Measurements from ENCODE around the gene OPHN1.
"Not testable (repeated sequence)": the region's sequence is repeated elsewhere in the genome, so short reads cannot be mapped to it uniquely, and the experiment has no call there.

OPHN1 gene

GRCh38 chrX:68343551-68343950, 89.7 kb downstream of the OPHN1 start:
- Histone ChIP-seq H2AFZ (ENCODE audit: low read length) (no peak overlapping the region), H4K8ac (ENCODE audit: low read depth, low read length) (no peak overlapping the region), H2BK5ac (ENCODE audit: low read length) (no peak overlapping the region), H3K79me1 (ENCODE audit: low read depth, low read length) (no peaks in the 10 kb centered on the region), H3K14ac (ENCODE audit: low read length) (no peak overlapping the region), H2BK120ac (ENCODE audit: low read depth, low read length) (no peak overlapping the region), H3K18ac (ENCODE audit: low read length) (no peak overlapping the region), H2BK15ac (ENCODE audit: low read length) (no peak overlapping the region), H2BK12ac (ENCODE audit: low read length) (no peak overlapping the region), H3K27me3 (ENCODE audit: control insufficient read depth in 3 of 3, insufficient read depth in 3 of 3, low read depth in 1 of 3, low read length in 3 of 3) (no peaks in the 10 kb centered on the region), H3K9me3 (replicated peaks in 1 of 2; ENCODE audit: control insufficient read depth in 2 of 2, insufficient read depth in 1 of 2, low read depth in 1 of 2, low read length in 2 of 2) (no peaks in the 10 kb centered on the region), H3K4ac (ENCODE audit: low read length) (no peak overlapping the region), H3K4me1 (ENCODE audit: control insufficient read depth in 2 of 2, insufficient read depth in 1 of 2, low read depth in 1 of 2, low read length in 2 of 2) (no peaks in the 10 kb centered on the region), H3K9ac (ENCODE audit: low read depth, low read length, poor library complexity) (no peak overlapping the region), H3K4me2 (ENCODE audit: insufficient read depth, low read length, poor library complexity, severe bottlenecking) (no peak overlapping the region), H2AK5ac (ENCODE audit: low read depth, low read length) (no peak overlapping the region), H3K36me3 (replicated peaks in 1 of 2; ENCODE audit: control insufficient read depth in 2 of 2, insufficient read depth in 2 of 2, low read length in 2 of 2) (no peaks in the 10 kb centered on the region), H4K91ac (ENCODE audit: low read depth, low read length, poor library complexity) (no peak overlapping the region), H3K23ac (ENCODE audit: low read depth, low read length, poor library complexity) (no peak overlapping the region), H3K4me3 (ENCODE audit: low read length in 2 of 2) (no peak overlapping the region), H3K27ac (replicated peaks; ENCODE audit: low read length) (no peak overlapping the region)
- DNase-seq (ENCODE audit: low spot score): no peak
- WGBS, 2 donors (ENCODE audit: extremely low coverage in 2 of 2, insufficient read length in 2 of 2, insufficient replicate concordance in 1 of 2): no CpG with 5 or more reads among the region's 3 CpGs

- WGBS, 2 donors (ENCODE audit: extremely low coverage in 2 of 2, insufficient read length in 2 of 2, insufficient replicate concordance in 1 of 2): no CpG with 5 or more reads among the region's 4 CpGs
- Histone ChIP-seq H2BK15ac (ENCODE audit: low read length) (no peak overlapping the region), H3K36me3 (replicated peaks in 1 of 2; ENCODE audit: control insufficient read depth in 2 of 2, insufficient read depth in 2 of 2, low read length in 2 of 2) (no peaks in the 10 kb centered on the region)
Observed at GRCh38 chrX:68332201-68332731, 101.0 kb downstream of the OPHN1 start.

GRCh38 chrX:68326841-68327240, 106.5 kb downstream of the OPHN1 start:
- not testable (repeated sequence) for H2AFZ ChIP-seq (ENCODE audit: low read length)

More at GRCh38 chrX:68332201-68332731, 101.0 kb downstream of the OPHN1 start:
- Histone ChIP-seq H2BK12ac (ENCODE audit: low read length) (no peak overlapping the region), H4K91ac (ENCODE audit: low read depth, low read length, poor library complexity) (no peak overlapping the region), H3K4ac (ENCODE audit: low read length) (no peak overlapping the region), H3K4me3 (ENCODE audit: low read length in 2 of 2) (no peak overlapping the region), H3K4me1 (ENCODE audit: control insufficient read depth in 2 of 2, insufficient read depth in 1 of 2, low read depth in 1 of 2, low read length in 2 of 2) (peaks cover 0 to 4% of the 10 kb centered on the region in 2 donors), H3K4me2 (ENCODE audit: insufficient read depth, low read length, poor library complexity, severe bottlenecking) (no peak overlapping the region), H3K79me1 (ENCODE audit: low read depth, low read length) (no peaks in the 10 kb centered on the region), H4K8ac (ENCODE audit: low read depth, low read length) (no peak overlapping the region), H2BK5ac (ENCODE audit: low read length) (no peak overlapping the region), H3K27me3 (ENCODE audit: control insufficient read depth in 3 of 3, insufficient read depth in 3 of 3, low read depth in 1 of 3, low read length in 3 of 3) (no peaks in the 10 kb centered on the region), H3K9me3 (replicated peaks in 1 of 2; ENCODE audit: control insufficient read depth in 2 of 2, insufficient read depth in 1 of 2, low read depth in 1 of 2, low read length in 2 of 2) (no peaks in the 10 kb centered on the region), H2AFZ (ENCODE audit: low read length) (peak overlapping the region; percentile 15), H3K18ac (ENCODE audit: low read length) (no peak overlapping the region), H3K9ac (ENCODE audit: low read depth, low read length, poor library complexity) (no peak overlapping the region), H3K23ac (ENCODE audit: low read depth, low read length, poor library complexity) (no peak overlapping the region), H3K27ac (replicated peaks; ENCODE audit: low read length) (no peak overlapping the region), H2BK120ac (ENCODE audit: low read depth, low read length) (no peak overlapping the region), H3K14ac (ENCODE audit: low read length) (no peak overlapping the region), H2AK5ac (ENCODE audit: low read depth, low read length) (no peak overlapping the region)
- no peak for DNase-seq (ENCODE audit: low spot score)

GRCh38 chrX:68307769-68308168, 125.5 kb downstream of the OPHN1 start:
- Histone ChIP-seq H3K27ac (replicated peaks; ENCODE audit: low read length) (no peak overlapping the region), H3K14ac (ENCODE audit: low read length) (no peak overlapping the region), H2BK12ac (ENCODE audit: low read length) (no peak overlapping the region)

More at GRCh38 chrX:68326841-68327240, 106.5 kb downstream of the OPHN1 start:
- not testable (repeated sequence) for H4K8ac ChIP-seq (ENCODE audit: low read depth, low read length); H4K91ac ChIP-seq (ENCODE audit: low read depth, low read length, poor library complexity); H2BK120ac ChIP-seq (ENCODE audit: low read depth, low read length); H3K18ac ChIP-seq (ENCODE audit: low read length); H2BK12ac ChIP-seq (ENCODE audit: low read length); DNase-seq (ENCODE audit: low spot score); H3K27ac ChIP-seq (replicated peaks; ENCODE audit: low read length); H3K4me3 ChIP-seq (ENCODE audit: low read length in 2 of 2); H2BK15ac ChIP-seq (ENCODE audit: low read length); H3K4ac ChIP-seq (ENCODE audit: low read length); H3K9me3 ChIP-seq (replicated peaks in 1 of 2; ENCODE audit: control insufficient read depth in 2 of 2, insufficient read depth in 1 of 2, low read depth in 1 of 2, low read length in 2 of 2); H3K79me1 ChIP-seq (ENCODE audit: low read depth, low read length); H3K4me2 ChIP-seq (ENCODE audit: insufficient read depth, low read length, poor library complexity, severe bottlenecking); H3K36me3 ChIP-seq (replicated peaks in 1 of 2; ENCODE audit: control insufficient read depth in 2 of 2, insufficient read depth in 2 of 2, low read length in 2 of 2); H3K14ac ChIP-seq (ENCODE audit: low read length); H3K27me3 ChIP-seq (ENCODE audit: control insufficient read depth in 3 of 3, insufficient read depth in 3 of 3, low read depth in 1 of 3, low read length in 3 of 3); H2AK5ac ChIP-seq (ENCODE audit: low read depth, low read length); H3K4me1 ChIP-seq (ENCODE audit: control insufficient read depth in 2 of 2, insufficient read depth in 1 of 2, low read depth in 1 of 2, low read length in 2 of 2); H3K23ac ChIP-seq (ENCODE audit: low read depth, low read length, poor library complexity); H2BK5ac ChIP-seq (ENCODE audit: low read length); H3K9ac ChIP-seq (ENCODE audit: low read depth, low read length, poor library complexity)
- WGBS, 2 donors (ENCODE audit: extremely low coverage in 2 of 2, insufficient read length in 2 of 2, insufficient replicate concordance in 1 of 2): no CpG with 5 or more reads among the region's 30 CpGs

More at GRCh38 chrX:68307769-68308168, 125.5 kb downstream of the OPHN1 start:
- no peaks in the 10 kb centered on the region for H3K4me1 ChIP-seq (ENCODE audit: control insufficient read depth in 2 of 2, insufficient read depth in 1 of 2, low read depth in 1 of 2, low read length in 2 of 2)
- H2AK5ac ChIP-seq (ENCODE audit: low read depth, low read length): no peak overlapping the region
- H3K18ac ChIP-seq (ENCODE audit: low read length): no peak overlapping the region
- H4K8ac ChIP-seq (ENCODE audit: low read depth, low read length): no peak overlapping the region
- no peak overlapping the region for H2AFZ ChIP-seq (ENCODE audit: low read length)
- no peaks in the 10 kb centered on the region for H3K79me1 ChIP-seq (ENCODE audit: low read depth, low read length)
- DNase-seq (ENCODE audit: low spot score): no peak
- H3K9ac ChIP-seq (ENCODE audit: low read depth, low read length, poor library complexity): no peak overlapping the region
- H2BK15ac ChIP-seq (ENCODE audit: low read length): no peak overlapping the region
- no peak overlapping the region for H3K4me3 ChIP-seq (ENCODE audit: low read length in 2 of 2)
- H3K27me3 ChIP-seq (ENCODE audit: control insufficient read depth in 3 of 3, insufficient read depth in 3 of 3, low read depth in 1 of 3, low read length in 3 of 3): no peaks in the 10 kb centered on the region
- no peak overlapping the region for H2BK5ac ChIP-seq (ENCODE audit: low read length)
- H3K4me2 ChIP-seq (ENCODE audit: insufficient read depth, low read length, poor library complexity, severe bottlenecking): no peak overlapping the region
- H3K36me3 ChIP-seq (replicated peaks in 1 of 2; ENCODE audit: control insufficient read depth in 2 of 2, insufficient read depth in 2 of 2, low read length in 2 of 2): no peaks in the 10 kb centered on the region
- no peak overlapping the region for H4K91ac ChIP-seq (ENCODE audit: low read depth, low read length, poor library complexity)
- no peak overlapping the region for H3K23ac ChIP-seq (ENCODE audit: low read depth, low read length, poor library complexity)
- H2BK120ac ChIP-seq (ENCODE audit: low read depth, low read length): no peak overlapping the region
- WGBS, 2 donors (ENCODE audit: extremely low coverage in 2 of 2, insufficient read length in 2 of 2, insufficient replicate concordance in 1 of 2): no CpG with 5 or more reads among the region's 1 CpG
- H3K9me3 ChIP-seq (replicated peaks in 1 of 2; ENCODE audit: control insufficient read depth in 2 of 2, insufficient read depth in 1 of 2, low read depth in 1 of 2, low read length in 2 of 2): no peaks in the 10 kb centered on the region
- H3K4ac ChIP-seq (ENCODE audit: low read length): no peak overlapping the region
